ENCODE measurements around the gene BMPR1B.

The BMPR1B gene

GRCh38 chr4:94889523-94889922 lies 131.8 kb downstream of the BMPR1B start:
- Histone ChIP-seq H3K27ac (ENCODE audit: low read length) (no peak overlapping the region), H3K27me3 (ENCODE audit: insufficient read depth, low read length, poor library complexity) (no peaks in the 10 kb centered on the region), H3K4me1 (ENCODE audit: insufficient read depth, low read length) (no peaks in the 10 kb centered on the region), H4K20me1 (ENCODE audit: insufficient read depth, low read length) (no peaks in the 10 kb centered on the region), H3K4me3 (ENCODE audit: low read depth in 1 of 2, low read length in 2 of 2) (no peak overlapping the region), H2AFZ (ENCODE audit: low read depth, low read length) (no peak overlapping the region), H3K9me3 (ENCODE audit: insufficient read depth, low read length, severe bottlenecking) (no peaks in the 10 kb centered on the region), H3K9ac (ENCODE audit: low read depth, low read length) (no peak overlapping the region), H3K36me3 (ENCODE audit: insufficient read depth, low read length) (no peaks in the 10 kb centered on the region), H3K79me2 (ENCODE audit: insufficient read depth, low read length) (no peaks in the 10 kb centered on the region), H3K4me2 (ENCODE audit: insufficient read depth, low read length) (no peak overlapping the region)
- DNase-seq (no peak), ATAC-seq (ENCODE audit: insufficient read depth, low read depth) (no peak)
- no peak for TF ChIP-seq EZH2 (IDR thresholded peaks at IDR 0.05; ENCODE audit: borderline replicate concordance, low read depth, low read length, severe bottlenecking)
- no peak for TF ChIP-seq CTCF (IDR thresholded peaks at IDR 0.05; ENCODE audit: borderline replicate concordance, extremely low read depth, low read length, poor library complexity, severe bottlenecking)

GRCh38 chr4:94889946-94890345 lies 132.2 kb downstream of the BMPR1B start:
- Histone ChIP-seq H3K27me3 (ENCODE audit: insufficient read depth, low read length, poor library complexity) (no peaks in the 10 kb centered on the region), H3K79me2 (ENCODE audit: insufficient read depth, low read length) (no peaks in the 10 kb centered on the region), H2AFZ (ENCODE audit: low read depth, low read length) (no peak overlapping the region), H3K9ac (ENCODE audit: low read depth, low read length) (no peak overlapping the region), H3K4me2 (ENCODE audit: insufficient read depth, low read length) (no peak overlapping the region), H3K27ac (ENCODE audit: low read length) (no peak overlapping the region), H4K20me1 (ENCODE audit: insufficient read depth, low read length) (no peaks in the 10 kb centered on the region), H3K4me1 (ENCODE audit: insufficient read depth, low read length) (no peaks in the 10 kb centered on the region), H3K36me3 (ENCODE audit: insufficient read depth, low read length) (no peaks in the 10 kb centered on the region), H3K9me3 (ENCODE audit: insufficient read depth, low read length, severe bottlenecking) (no peaks in the 10 kb centered on the region), H3K4me3 (ENCODE audit: low read depth in 1 of 2, low read length in 2 of 2) (no peak overlapping the region)
- TF ChIP-seq CTCF (IDR thresholded peaks at IDR 0.05; ENCODE audit: borderline replicate concordance, extremely low read depth, low read length, poor library complexity, severe bottlenecking): no peak
- DNase-seq: no peak
- ATAC-seq (ENCODE audit: insufficient read depth, low read depth): no peak

GRCh38 chr4:94890579-94890978 lies 132.8 kb downstream of the BMPR1B start:
- DNase-seq (no peak), ATAC-seq (ENCODE audit: insufficient read depth, low read depth) (no peak)
- TF ChIP-seq CTCF (IDR thresholded peaks at IDR 0.05; ENCODE audit: borderline replicate concordance, extremely low read depth, low read length, poor library complexity, severe bottlenecking) (no peak), EZH2 (IDR thresholded peaks at IDR 0.05; ENCODE audit: borderline replicate concordance, low read depth, low read length, severe bottlenecking) (no peak)
- Histone ChIP-seq H3K27ac (ENCODE audit: low read length) (no peak overlapping the region), H3K4me1 (ENCODE audit: insufficient read depth, low read length) (no peaks in the 10 kb centered on the region), H3K36me3 (ENCODE audit: insufficient read depth, low read length) (no peaks in the 10 kb centered on the region), H3K9me3 (ENCODE audit: insufficient read depth, low read length, severe bottlenecking) (no peaks in the 10 kb centered on the region), H4K20me1 (ENCODE audit: insufficient read depth, low read length) (no peaks in the 10 kb centered on the region), H3K4me2 (ENCODE audit: insufficient read depth, low read length) (no peak overlapping the region), H3K9ac (ENCODE audit: low read depth, low read length) (no peak overlapping the region), H3K27me3 (ENCODE audit: insufficient read depth, low read length, poor library complexity) (no peaks in the 10 kb centered on the region), H3K4me3 (ENCODE audit: low read depth in 1 of 2, low read length in 2 of 2) (no peak overlapping the region), H2AFZ (ENCODE audit: low read depth, low read length) (no peak overlapping the region), H3K79me2 (ENCODE audit: insufficient read depth, low read length) (no peaks in the 10 kb centered on the region)

- Histone ChIP-seq H2AFZ (ENCODE audit: low read depth, low read length) (no peak overlapping the region), H3K27me3 (ENCODE audit: insufficient read depth, low read length, poor library complexity) (no peaks in the 10 kb centered on the region), H4K20me1 (ENCODE audit: insufficient read depth, low read length) (no peaks in the 10 kb centered on the region), H3K4me3 (ENCODE audit: low read depth in 1 of 2, low read length in 2 of 2) (no peak overlapping the region), H3K9me3 (ENCODE audit: insufficient read depth, low read length, severe bottlenecking) (no peaks in the 10 kb centered on the region), H3K36me3 (ENCODE audit: insufficient read depth, low read length) (no peaks in the 10 kb centered on the region), H3K27ac (ENCODE audit: low read length) (no peak overlapping the region), H3K4me2 (ENCODE audit: insufficient read depth, low read length) (no peak overlapping the region), H3K79me2 (ENCODE audit: insufficient read depth, low read length) (no peaks in the 10 kb centered on the region), H3K9ac (ENCODE audit: low read depth, low read length) (no peak overlapping the region), H3K4me1 (ENCODE audit: insufficient read depth, low read length) (no peaks in the 10 kb centered on the region)
- TF ChIP-seq EZH2 (IDR thresholded peaks at IDR 0.05; ENCODE audit: borderline replicate concordance, low read depth, low read length, severe bottlenecking) (no peak), CTCF (IDR thresholded peaks at IDR 0.05; ENCODE audit: borderline replicate concordance, extremely low read depth, low read length, poor library complexity, severe bottlenecking) (peak; percentile 33)
- DNase-seq (no peak), ATAC-seq (ENCODE audit: insufficient read depth, low read depth) (no peak)
Measured at GRCh38 chr4:94892051-94892450, 134.3 kb downstream of the BMPR1B start.

All from DND-41 (cell line).